IPS-20b (cell line): ENCODE data around the gene VAMP3.

Experiments used
- H3K27ac ChIP-seq: one replicate; pipeline ENCODE4 v1.5.1; 2013; ENCODE audit warnings: low read length
- H3K27me3 ChIP-seq: 2 replicates; pipeline ENCODE4 v1.6.1; 2013; ENCODE audit warnings: mild to moderate bottlenecking, low read length, inconsistent platforms; ENCODE audit not compliant: insufficient read depth
- H3K36me3 ChIP-seq: 2 replicates; pipeline ENCODE4 v1.6.1; 2013; ENCODE audit warnings: low read depth, mild to moderate bottlenecking, inconsistent platforms, low read length, moderate library complexity; ENCODE audit not compliant: insufficient read depth
- H3K4me1 ChIP-seq: 2 replicates; pipeline ENCODE4 v1.6.1; 2013; ENCODE audit warnings: mild to moderate bottlenecking, control low read depth, inconsistent platforms, low read length, moderate library complexity; ENCODE audit not compliant: insufficient read depth
- H3K4me3 ChIP-seq: 2 replicates; pipeline ENCODE4 v1.5.1; 2013; ENCODE audit warnings: mild to moderate bottlenecking, low read length, inconsistent platforms
- H3K9ac ChIP-seq: 2 replicates; pipeline ENCODE4 v1.6.1; 2013; ENCODE audit warnings: low read depth, mild to moderate bottlenecking, inconsistent platforms, low read length, moderate library complexity
- H3K9me3 ChIP-seq: 2 replicates; pipeline ENCODE4 v1.6.1; 2013; ENCODE audit warnings: mild to moderate bottlenecking, low read depth, low read length, inconsistent platforms; ENCODE audit not compliant: insufficient read depth

The VAMP3 gene, protein sequence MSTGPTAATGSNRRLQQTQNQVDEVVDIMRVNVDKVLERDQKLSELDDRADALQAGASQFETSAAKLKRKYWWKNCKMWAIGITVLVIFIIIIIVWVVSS

DNA sequence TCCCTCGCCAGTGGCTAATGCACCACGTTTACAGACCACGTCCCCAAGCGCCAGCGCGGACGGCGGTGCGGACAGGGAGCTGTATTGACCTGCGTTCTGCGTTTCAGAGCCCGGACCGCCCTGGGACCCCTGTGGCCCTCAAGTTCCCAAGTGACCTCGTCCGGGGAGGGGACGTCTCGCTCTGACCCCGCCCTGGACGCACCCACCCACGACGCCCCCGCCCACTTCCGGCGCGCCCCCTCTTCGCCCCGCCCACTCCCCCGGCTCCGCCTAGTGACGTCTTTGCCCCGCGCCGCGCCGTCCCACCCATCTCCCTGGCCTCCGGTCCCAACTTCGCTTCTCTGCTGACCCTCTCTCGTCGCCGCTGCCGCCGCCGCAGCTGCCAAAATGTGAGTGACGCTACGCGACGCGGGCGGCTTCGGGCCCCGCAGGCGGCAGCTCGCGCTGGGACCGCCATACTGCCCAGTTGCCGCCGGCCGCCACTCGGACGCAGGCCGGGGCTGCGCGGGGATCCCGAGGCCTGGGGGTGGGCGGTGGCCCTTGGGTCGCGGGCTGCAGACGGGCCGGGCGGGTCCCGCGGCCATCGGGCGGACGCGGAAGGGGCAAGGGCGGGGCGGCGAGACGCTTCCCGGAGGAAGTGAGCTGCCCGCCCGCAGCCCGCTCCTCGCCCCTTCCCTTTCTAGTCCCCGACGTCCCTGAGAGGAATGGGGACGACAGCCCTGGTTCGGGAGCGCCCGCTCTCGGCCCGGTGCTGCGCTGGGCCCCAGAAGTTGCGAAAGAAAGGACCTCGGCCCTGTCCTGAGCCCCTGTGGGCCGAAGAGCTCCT lies at the start of gene VAMP3:
Gene VAMP3, plus strand, starts transcription at position 300 of the 826 bp plus-strand sequence. Its CDS starts 88 bp downstream, at position 388.
- H3K9ac ChIP-seq, result peak within 1 kb of the TSS; percentile 83; the same call in 1 of the 2 replicates
- peak within 1 kb of the TSS; percentile 95 for H3K4me3 ChIP-seq
- peaks cover 21% of the 10 kb centered on the region for H3K36me3 ChIP-seq
- peak within 1 kb of the TSS; percentile 37 for H3K27ac ChIP-seq
- H3K4me1 ChIP-seq, result peaks cover 4% of the 10 kb centered on the region; the same call in 1 of the 2 replicates
- no peaks in the 10 kb centered on the region for H3K27me3 ChIP-seq
- no peaks in the 10 kb centered on the region for H3K9me3 ChIP-seq

GRCh38 chr1:7721940-7722669 lies 49.0 kb upstream of the VAMP3 start:
- H3K4me1 ChIP-seq, result no peaks in the 10 kb centered on the region
- no peaks in the 10 kb centered on the region for H3K9me3 ChIP-seq
- peaks cover 15% of the 10 kb centered on the region; the same call in 1 of the 2 replicates for H3K27me3 ChIP-seq
- H3K27ac ChIP-seq, result no peak overlapping the region
- H3K36me3 ChIP-seq, result no peaks in the 10 kb centered on the region
- no peak overlapping the region for H3K4me3 ChIP-seq
- no peak overlapping the region for H3K9ac ChIP-seq

- Histone ChIP-seq H3K36me3 (no peaks in the 10 kb centered on the region), H3K9me3 (no peaks in the 10 kb centered on the region), H3K4me1 (no peaks in the 10 kb centered on the region), H3K27me3 (peaks cover 14% of the 10 kb centered on the region; the same call in 1 of the 2 replicates), H3K27ac (no peak overlapping the region), H3K4me3 (no peak overlapping the region), H3K9ac (no peak overlapping the region)
Observed at GRCh38 chr1:7722670-7723012, 48.5 kb upstream of the VAMP3 start.

DNA sequence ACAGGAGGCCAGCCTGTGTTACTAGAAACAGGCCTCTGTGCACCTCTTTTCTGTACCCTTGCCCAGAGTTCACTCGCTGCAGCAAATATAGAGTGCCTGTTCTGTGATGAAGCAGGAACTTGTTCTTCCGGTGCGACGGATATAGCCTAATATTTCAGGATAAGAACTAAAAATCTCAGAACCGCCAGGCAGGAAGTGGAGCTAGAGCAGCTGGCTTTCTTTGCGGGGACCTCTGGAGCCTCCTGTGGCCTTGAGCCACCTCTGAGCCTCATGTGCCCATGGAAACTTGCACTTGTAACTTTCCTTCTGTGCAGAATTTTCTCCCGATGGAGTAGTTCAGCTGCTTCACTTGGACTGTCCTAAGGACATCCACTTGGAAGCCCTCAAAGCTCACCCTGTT lies 44.5 kb upstream of the VAMP3 start:
- no peaks in the 10 kb centered on the region for H3K36me3 ChIP-seq
- no peak overlapping the region for H3K27ac ChIP-seq
- H3K9me3 ChIP-seq, result no peaks in the 10 kb centered on the region
- H3K9ac ChIP-seq, result no peak overlapping the region
- no peak overlapping the region for H3K4me3 ChIP-seq
- H3K27me3 ChIP-seq, result no peaks in the 10 kb centered on the region
- H3K4me1 ChIP-seq, result peaks cover 6% of the 10 kb centered on the region; the same call in 1 of the 2 replicates

- Histone ChIP-seq H3K9me3 (no peaks in the 10 kb centered on the region), H3K27me3 (no peaks in the 10 kb centered on the region), H3K9ac (no peak overlapping the region), H3K27ac (no peak overlapping the region), H3K4me3 (no peak overlapping the region), H3K36me3 (no peaks in the 10 kb centered on the region), H3K4me1 (peaks cover 6% of the 10 kb centered on the region; the same call in 1 of the 2 replicates)
Observed at GRCh38 chr1:7727809-7728471, 43.2 kb upstream of the VAMP3 start.

GRCh38 chr1:7729761-7730160 lies 41.3 kb upstream of the VAMP3 start:
- H3K27ac ChIP-seq, result no peak overlapping the region
- H3K36me3 ChIP-seq, result no peaks in the 10 kb centered on the region
- H3K9me3 ChIP-seq, result no peaks in the 10 kb centered on the region
- peaks cover 6% of the 10 kb centered on the region; the same call in 1 of the 2 replicates for H3K4me1 ChIP-seq
- H3K9ac ChIP-seq, result no peak overlapping the region
- H3K27me3 ChIP-seq, result no peaks in the 10 kb centered on the region
- no peak overlapping the region for H3K4me3 ChIP-seq

DNA sequence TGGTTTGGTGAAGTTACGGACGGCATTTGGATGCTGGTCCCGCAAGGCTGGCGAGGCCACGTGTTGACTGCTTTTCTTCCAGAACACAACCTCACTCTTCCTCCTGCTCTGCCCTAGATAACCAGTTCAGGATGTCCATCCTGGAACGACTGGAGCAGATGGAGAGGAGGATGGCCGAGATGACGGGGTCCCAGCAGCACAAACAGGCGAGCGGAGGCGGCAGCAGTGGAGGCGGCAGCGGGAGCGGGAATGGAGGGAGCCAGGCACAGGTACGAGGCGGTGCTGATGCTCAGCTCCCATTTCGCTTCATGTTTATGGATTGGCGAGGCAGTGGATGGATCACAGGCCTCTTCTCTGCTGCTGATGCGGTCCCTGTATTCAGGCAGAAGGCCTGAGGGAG lies 38.8 kb upstream of the VAMP3 start:
- peaks cover 6% of the 10 kb centered on the region; the same call in 1 of the 2 replicates for H3K4me1 ChIP-seq
- no peak overlapping the region for H3K27ac ChIP-seq
- H3K4me3 ChIP-seq, result no peak overlapping the region
- no peaks in the 10 kb centered on the region for H3K9me3 ChIP-seq
- no peaks in the 10 kb centered on the region for H3K27me3 ChIP-seq
- peaks cover 14% of the 10 kb centered on the region for H3K36me3 ChIP-seq
- no peak overlapping the region for H3K9ac ChIP-seq

GRCh38 chr1:7733276-7733675 lies 37.8 kb upstream of the VAMP3 start:
- Histone ChIP-seq H3K9me3 (no peaks in the 10 kb centered on the region), H3K27me3 (no peaks in the 10 kb centered on the region), H3K4me3 (no peak overlapping the region), H3K27ac (no peak overlapping the region), H3K9ac (no peak overlapping the region), H3K4me1 (peaks cover 1% of the 10 kb centered on the region; the same call in 1 of the 2 replicates), H3K36me3 (peaks cover 24% of the 10 kb centered on the region)

DNA sequence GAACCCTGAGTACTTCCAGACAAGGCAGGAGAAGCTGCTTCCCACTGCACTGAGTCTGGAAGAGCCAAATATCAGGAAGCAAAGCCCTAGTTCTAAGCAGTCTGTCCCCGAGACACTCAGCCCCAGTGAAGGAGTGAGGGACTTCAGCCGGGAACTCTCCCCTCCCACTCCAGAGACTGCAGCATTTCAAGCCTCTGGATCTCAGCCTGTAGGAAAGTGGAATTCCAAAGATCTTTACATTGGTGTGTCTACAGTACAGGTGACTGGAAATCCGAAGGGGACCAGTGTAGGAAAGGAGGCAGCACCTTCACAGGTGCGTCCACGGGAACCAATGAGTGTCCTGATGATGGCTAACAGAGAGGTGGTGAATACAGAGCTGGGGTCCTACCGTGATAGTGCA lies 33.1 kb upstream of the VAMP3 start:
- no peaks in the 10 kb centered on the region for H3K9me3 ChIP-seq
- no peaks in the 10 kb centered on the region for H3K4me1 ChIP-seq
- H3K9ac ChIP-seq, result no peak overlapping the region
- H3K27me3 ChIP-seq, result no peaks in the 10 kb centered on the region
- no peak overlapping the region for H3K27ac ChIP-seq
- no peak overlapping the region for H3K4me3 ChIP-seq
- H3K36me3 ChIP-seq, result peaks cover 35% of the 10 kb centered on the region

GRCh38 chr1:7743346-7743745 lies 27.8 kb upstream of the VAMP3 start:
- no peaks in the 10 kb centered on the region for H3K4me1 ChIP-seq
- H3K9ac ChIP-seq, result no peak overlapping the region
- no peaks in the 10 kb centered on the region for H3K27me3 ChIP-seq
- peaks cover 21% of the 10 kb centered on the region for H3K36me3 ChIP-seq
- H3K4me3 ChIP-seq, result no peak overlapping the region
- no peak overlapping the region for H3K27ac ChIP-seq
- no peaks in the 10 kb centered on the region for H3K9me3 ChIP-seq

GRCh38 chr1:7744882-7745281 lies 26.2 kb upstream of the VAMP3 start:
- no peak overlapping the region for H3K27ac ChIP-seq
- no peak overlapping the region for H3K4me3 ChIP-seq
- peaks cover 10% of the 10 kb centered on the region; the same call in 1 of the 2 replicates for H3K36me3 ChIP-seq
- H3K9ac ChIP-seq, result no peak overlapping the region
- H3K27me3 ChIP-seq, result no peaks in the 10 kb centered on the region
- H3K4me1 ChIP-seq, result no peaks in the 10 kb centered on the region
- no peaks in the 10 kb centered on the region for H3K9me3 ChIP-seq
